ENCODE results near the gene CNTNAP2.
A peak's percentile ranks its signal among the peaks of the same experiment; 100 is the strongest.
"Not testable (repeated sequence)": the region's sequence is repeated elsewhere in the genome, so short reads cannot be mapped to it uniquely, and the experiment has no call there.

Gene CNTNAP2

DNA sequence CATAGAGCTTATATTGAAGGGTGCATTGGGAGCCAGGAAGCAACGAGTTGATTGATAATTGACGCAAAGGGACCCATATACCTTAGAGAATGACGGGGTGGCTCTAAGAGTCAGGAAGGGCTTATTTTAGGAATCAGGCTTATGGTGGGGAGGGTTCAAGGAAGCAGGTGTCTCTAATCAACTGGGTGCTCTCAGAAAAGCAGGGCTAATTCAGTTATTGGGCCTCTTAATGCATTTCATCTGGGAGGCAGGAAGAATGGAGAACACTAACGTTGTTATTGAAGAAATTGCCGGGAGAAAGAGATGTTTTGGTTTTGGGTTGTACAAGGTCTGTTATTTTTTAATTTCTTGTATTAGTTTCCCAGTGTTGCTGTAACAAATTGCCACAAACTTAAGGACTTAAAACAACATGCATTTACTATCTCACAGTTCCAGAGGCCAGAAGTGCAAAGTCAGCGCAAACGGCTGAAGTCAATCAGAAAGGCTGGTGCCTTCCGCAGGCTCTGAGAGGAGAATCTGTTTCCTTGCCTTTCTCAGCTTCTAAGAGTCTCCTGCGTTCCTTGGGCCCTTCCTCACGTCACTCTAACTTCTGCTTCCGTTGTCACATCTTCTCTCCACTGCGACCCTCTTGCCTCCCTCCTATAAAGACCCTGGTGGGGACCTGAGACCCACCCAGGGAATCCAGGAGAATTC, 2145.5 kb downstream of the CNTNAP2 start:
- no peak for DNase-seq

- peak; percentile 51 for DNase-seq
These were observed 2146.2 kb downstream of the CNTNAP2 start for GRCh38 chr7:148262721-148263229.

GRCh38 chr7:148264933-148265557, 2148.4 kb downstream of the CNTNAP2 start:
- no peak for DNase-seq

DNA sequence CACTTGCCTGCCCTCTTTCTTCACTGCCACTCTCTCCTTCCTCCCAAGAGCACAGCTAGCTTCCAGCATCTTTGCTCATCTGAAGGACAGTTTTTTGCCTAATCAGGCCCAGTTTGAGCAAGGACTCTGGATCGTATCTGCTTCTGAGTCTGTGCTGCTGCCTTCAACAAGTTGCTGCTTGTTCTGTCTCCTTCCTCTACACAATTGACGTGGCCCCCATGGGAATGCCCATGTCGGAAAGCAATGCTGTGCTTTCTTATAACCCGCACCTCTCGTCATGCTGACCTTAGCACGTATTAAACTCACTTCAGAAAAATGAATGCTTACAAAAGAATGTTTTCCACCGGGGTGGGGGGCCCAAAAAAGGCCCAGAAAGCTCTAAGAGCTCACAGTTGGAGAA, 2149.3 kb downstream of the CNTNAP2 start:
- no peak for DNase-seq

- DNase-seq: no peak
These were observed 2150.2 kb downstream of the CNTNAP2 start for GRCh38 chr7:148266795-148267194.

GRCh38 chr7:148270576-148270975, 2154.0 kb downstream of the CNTNAP2 start:
- no peak for DNase-seq

DNA sequence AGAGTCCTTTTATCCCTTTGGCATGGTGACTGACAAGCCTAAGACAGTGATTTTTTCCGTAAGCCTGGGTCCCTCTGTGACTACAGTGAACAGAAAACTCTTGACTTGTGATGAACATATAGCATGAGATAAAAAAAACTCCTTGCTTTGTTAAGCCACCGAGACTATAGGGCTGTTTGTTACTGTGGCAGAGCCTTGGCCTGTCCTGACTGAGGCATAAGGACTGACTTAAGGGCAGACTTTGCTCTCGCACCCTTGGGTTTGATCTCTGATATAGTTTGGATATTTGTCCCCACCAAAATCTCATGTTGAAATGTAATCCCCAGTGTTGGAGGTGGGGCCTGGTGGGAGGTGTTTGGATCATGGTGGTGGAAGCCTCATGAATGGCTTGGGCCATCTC, 2157.5 kb downstream of the CNTNAP2 start:
- DNase-seq: no peak

- no peak for DNase-seq
These were observed 2158.8 kb downstream of the CNTNAP2 start for GRCh38 chr7:148275359-148275890.

DNA sequence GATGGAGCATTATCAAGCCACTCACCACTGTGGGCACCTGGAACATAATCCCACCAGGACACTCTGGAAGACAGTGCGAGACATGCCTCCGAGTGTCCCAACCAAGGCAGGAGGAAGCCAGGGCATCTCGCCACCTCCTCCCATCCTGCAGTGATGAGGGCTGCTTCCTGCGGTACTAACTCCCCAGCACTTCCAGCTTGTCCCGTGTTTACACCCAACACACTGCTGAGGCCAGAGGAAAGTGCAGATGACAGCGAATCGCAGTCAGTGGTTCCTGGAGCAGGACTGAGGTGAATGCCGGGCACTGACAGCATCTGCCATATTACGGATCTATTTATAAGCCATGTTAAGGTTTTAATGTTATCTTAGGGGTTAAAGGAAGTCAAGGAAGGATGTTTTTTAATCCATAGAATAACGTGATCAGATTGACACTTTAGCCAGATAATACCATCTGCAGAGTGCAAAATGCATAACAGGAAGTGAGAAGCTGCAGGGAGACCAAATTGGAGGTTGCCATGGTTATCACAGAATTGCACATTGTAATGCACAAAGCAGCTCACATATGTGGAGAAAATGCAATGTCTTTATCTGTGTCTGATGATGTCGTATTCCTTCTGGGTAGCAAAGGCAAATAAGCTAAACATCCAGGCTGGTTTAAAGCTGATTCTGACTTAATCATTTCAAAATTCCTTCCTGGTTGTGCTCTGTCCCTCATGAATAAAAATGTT, 2159.9 kb downstream of the CNTNAP2 start:
- no peak for DNase-seq

- DNase-seq: no peak
These were observed 2160.6 kb downstream of the CNTNAP2 start for GRCh38 chr7:148277042-148277660.

GRCh38 chr7:148286150-148286549, 2169.5 kb downstream of the CNTNAP2 start:
- no peak for DNase-seq

- no peak for DNase-seq
These were observed 2170.9 kb downstream of the CNTNAP2 start for GRCh38 chr7:148287538-148287937.

- no peak for DNase-seq
These were observed 2172.1 kb downstream of the CNTNAP2 start for GRCh38 chr7:148288592-148289151.

DNA sequence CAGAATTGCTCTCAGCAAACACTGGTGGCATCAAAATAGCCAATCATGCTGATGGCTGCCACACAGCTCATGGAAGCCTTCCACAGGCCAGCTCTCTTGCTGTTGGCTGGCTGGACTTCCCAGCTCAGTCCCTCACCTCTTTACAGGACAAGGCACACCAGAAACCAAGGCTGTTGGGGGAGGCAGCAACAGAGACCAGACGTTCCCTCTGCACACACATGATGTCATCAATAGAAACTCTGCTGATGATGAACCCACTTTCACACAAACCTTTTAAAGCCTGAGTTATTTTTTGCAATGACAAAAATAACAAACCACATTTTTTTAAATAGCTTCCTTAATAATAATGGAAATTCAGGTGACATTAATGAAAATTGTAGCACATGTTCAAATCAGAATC, 2173.0 kb downstream of the CNTNAP2 start:
- DNase-seq: no peak

- no peak for DNase-seq
These were observed 2173.9 kb downstream of the CNTNAP2 start for GRCh38 chr7:148290538-148290937.

DNA sequence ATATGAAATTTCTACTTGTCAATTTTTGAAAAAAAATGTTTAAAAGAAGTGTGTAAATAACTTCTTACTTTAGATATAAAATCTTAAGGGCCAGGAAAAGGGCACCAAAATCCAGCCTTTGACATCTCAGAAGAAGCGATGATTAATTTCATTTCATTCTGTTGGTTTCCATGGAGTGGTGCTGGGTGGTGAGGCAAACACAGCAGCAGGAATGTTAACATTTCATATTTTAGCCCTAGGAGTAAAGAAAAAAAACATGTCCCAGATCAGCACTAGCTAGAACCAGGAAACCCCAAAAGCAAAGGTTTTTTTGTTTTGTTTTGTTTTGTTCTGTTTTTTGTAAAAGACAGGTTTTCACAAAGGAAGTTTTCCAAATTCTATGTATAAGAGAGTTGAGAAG, 2175.2 kb downstream of the CNTNAP2 start:
- no peak for DNase-seq

DNA sequence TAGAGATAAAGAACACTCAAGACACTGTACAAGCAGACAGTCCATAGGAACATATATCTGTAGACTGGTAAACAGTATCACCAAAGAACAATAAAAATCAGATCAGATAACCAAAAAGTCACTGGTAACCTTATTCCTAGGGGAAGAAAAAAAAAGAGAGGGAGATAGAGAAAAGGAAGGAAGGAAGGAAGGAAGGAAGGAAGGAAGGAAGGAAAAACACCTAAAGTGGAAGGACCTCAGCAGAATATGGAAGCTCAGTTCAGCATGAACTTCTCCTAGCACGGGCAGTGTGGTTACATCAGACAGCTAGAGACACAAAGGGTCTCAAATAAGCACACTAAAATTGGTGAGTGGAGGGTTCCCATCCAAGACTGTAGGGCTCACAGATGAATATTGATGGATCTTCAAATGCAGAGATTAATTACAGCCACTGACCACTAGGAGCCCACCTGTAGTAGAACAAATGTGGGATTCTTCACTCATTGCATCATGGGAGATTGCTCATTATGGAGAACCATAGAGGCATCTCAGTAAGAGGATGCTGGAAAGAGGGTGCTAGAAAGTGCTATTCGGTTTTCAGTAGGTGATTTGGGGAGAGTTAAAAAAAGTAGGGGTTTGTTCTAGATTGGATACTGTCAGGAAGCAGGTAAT, 2180.5 kb downstream of the CNTNAP2 start:
- DNase-seq: no peak

GRCh38 chr7:148298768-148299167, 2182.2 kb downstream of the CNTNAP2 start:
- DNase-seq: not testable (repeated sequence)

DNA sequence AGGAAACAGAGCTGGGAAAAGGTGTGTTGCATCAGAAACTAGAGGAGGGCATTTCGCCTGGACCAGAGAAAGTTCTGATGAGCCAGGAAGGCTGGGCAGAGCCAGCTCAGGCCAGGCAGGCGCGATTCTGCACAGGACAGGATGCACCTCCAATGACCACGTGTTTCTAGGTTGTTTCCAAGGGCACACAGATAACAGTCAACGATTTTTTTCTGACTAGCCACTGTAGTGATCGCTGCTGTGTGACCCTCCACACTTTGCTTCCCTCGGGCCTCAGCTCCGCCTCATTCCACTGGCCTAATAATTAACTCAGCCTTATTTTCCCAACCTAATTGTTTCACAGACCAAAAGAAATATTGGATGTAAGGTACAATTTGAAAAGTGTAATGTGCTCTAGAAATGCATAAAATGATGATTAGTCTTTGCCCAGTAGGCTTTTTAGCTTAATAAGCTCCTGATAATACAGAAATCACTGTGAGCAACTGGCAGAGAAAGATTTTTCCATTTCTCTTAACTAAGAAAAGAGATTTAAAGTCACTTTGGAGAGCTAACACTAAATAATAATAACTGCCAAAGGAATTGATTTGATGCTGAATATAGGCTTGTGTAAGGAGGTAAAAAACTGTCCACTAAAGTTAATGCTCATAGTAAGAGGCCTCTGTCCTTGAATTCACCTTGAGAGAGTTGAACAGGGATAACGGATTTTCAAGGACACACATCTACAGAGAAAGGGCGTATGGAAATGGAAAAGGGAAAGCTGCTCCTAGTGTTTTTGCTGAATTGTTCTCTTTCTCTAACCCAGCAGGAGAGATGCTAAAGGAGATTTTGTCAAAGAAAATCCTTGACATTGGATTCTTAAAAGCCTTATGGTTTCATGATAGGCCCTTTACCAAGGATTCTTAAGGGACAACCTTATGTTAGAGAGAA, 2183.0 kb downstream of the CNTNAP2 start:
- DNase-seq: no peak

DNA sequence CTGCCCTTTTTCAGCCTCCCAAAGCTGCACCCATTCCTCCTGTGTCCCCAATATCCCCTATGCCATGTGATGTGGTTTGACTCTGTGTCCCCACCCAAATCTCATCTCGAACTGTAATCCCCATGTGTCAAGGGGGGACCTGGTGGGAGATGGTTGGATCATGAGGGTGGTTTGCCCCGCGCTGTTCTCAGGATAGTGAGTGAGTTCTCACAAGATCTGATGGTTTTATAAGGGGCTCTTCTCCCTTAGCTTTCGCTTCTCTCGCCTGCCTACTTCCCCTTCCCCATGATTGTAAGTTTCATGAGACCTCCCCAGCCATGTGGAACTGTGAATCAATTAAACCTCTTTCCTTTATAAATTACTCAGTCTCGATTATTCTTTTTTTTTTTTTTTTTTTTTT, 2185.8 kb downstream of the CNTNAP2 start:
- not testable (repeated sequence) for DNase-seq

All from CD4-positive, alpha-beta T cell treated with Interleukin-4 for 4 hours (primary cell).